Fibroblast of lung (primary cell): Measurements from ENCODE around the gene C1QL2. TPM values are rescaled to one million over a fixed set of nuclear protein-coding genes. Genes with fewer than 3 reads are reported as not detected.

Experiments
- DNase-seq, 2 donors: peaks; one replicate each; pipeline versions ENCODE4 v3.0.0 to v3.0.0-alpha.2; 2010; ENCODE audit warnings: low read depth in 2 of 2
- H2AFZ ChIP-seq: 2 replicates; pipeline ENCODE4 v1.5.1; 2012; ENCODE audit warnings: low read length, control low read depth, inconsistent platforms
- H3K27ac ChIP-seq: 2 replicates; pipeline ENCODE4 v1.5.1; 2011; ENCODE audit warnings: low read length, control low read depth; ENCODE audit not compliant: insufficient read depth
- H3K27me3 ChIP-seq: 2 replicates; pipeline ENCODE4 v1.5.1; 2011; ENCODE audit warnings: mild to moderate bottlenecking, low read length; ENCODE audit not compliant: control insufficient read depth, insufficient read depth
- H3K36me3 ChIP-seq: 2 replicates; pipeline ENCODE4 v1.5.1; 2011; ENCODE audit warnings: low read length; ENCODE audit not compliant: control insufficient read depth, insufficient read depth
- H3K4me1 ChIP-seq: 2 replicates; pipeline ENCODE4 v1.5.1; 2011; ENCODE audit warnings: low read length; ENCODE audit not compliant: control insufficient read depth, insufficient read depth; ENCODE audit errors: extremely low read depth
- H3K4me2 ChIP-seq: 2 replicates; pipeline ENCODE4 v1.5.1; 2011; ENCODE audit warnings: low read length, control low read depth; ENCODE audit not compliant: insufficient read depth; ENCODE audit errors: extremely low read depth
- H3K4me3 ChIP-seq, 4 experiments: fragments of 200-600 bp in 1 of 4; sonication (generic) in 1 of 4; replicated peaks in 1 of 4; 2 replicates each; pipeline ENCODE4 v1.5.1; 2011 to 2016; ENCODE audit warnings: low read length in 4 of 4, low read depth in 3 of 4, mild to moderate bottlenecking in 3 of 4, control low read depth in 2 of 4, inconsistent platforms in 1 of 4, mixed read lengths in 1 of 4; ENCODE audit not compliant: insufficient read depth in 1 of 4; ENCODE audit errors: control extremely low read depth in 1 of 4
- H3K79me2 ChIP-seq: 2 replicates; pipeline ENCODE4 v1.5.1; 2012; ENCODE audit warnings: mild to moderate bottlenecking, low read length, inconsistent platforms; ENCODE audit not compliant: control insufficient read depth, insufficient read depth
- H3K9ac ChIP-seq: 2 replicates; pipeline ENCODE4 v1.5.1; 2011; ENCODE audit warnings: mild to moderate bottlenecking, low read length, control low read depth; ENCODE audit not compliant: insufficient read depth
- H3K9me3 ChIP-seq: 2 replicates; pipeline ENCODE4 v1.5.1; 2012; ENCODE audit warnings: low read depth, low read length; ENCODE audit not compliant: control insufficient read depth, insufficient read depth
- H4K20me1 ChIP-seq: 2 replicates; pipeline ENCODE4 v1.5.1; 2011; ENCODE audit warnings: low read length; ENCODE audit not compliant: control insufficient read depth, insufficient read depth; ENCODE audit errors: extremely low read depth
- EZH2 ChIP-seq: IDR thresholded peaks from 2 replicates; pipeline ENCODE4 v1.5.1; 2012; ENCODE audit warnings: low read length, control low read depth, mild to moderate bottlenecking; ENCODE audit errors: missing control alignments
- polyA plus RNA-seq, 2 donors: library from polyadenylated mRNA; depleted of rRNA in 1 of 2; stranded (reverse) in 1 of 2; unstranded in 1 of 2; fragments of >200 nt; gene quantifications; 2 replicates each; pipeline ENCODE4 v1.2.1, GENCODE V29; 2011 to 2012; ENCODE audit warnings: missing spikeins in 1 of 2
- total RNA-seq: library from RNA; depleted of rRNA; stranded (reverse); fragments of >200 nt; gene quantifications from 2 replicates; pipeline ENCODE4 v1.2.1, GENCODE V29; 2014
- TF ChIP-seq, protein P1 (sequence below), 2 donors: IDR thresholded peaks in 1 of 2; conservative IDR thresholded peaks in 1 of 2; 1 replicate in 1 of 2; 2 replicates in 1 of 2; pipeline ENCODE4 v1.5.1; 2011 to 2012; ENCODE audit warnings: low read length in 2 of 2, control low read depth in 1 of 2, inconsistent platforms in 1 of 2, low read depth in 1 of 2, mild to moderate bottlenecking in 1 of 2

The C1QL2 gene
- total and polyA plus RNA-seq, 2 donors (not counting 1 experiment from before 2014, with no cell fraction given): not detected

DNA sequence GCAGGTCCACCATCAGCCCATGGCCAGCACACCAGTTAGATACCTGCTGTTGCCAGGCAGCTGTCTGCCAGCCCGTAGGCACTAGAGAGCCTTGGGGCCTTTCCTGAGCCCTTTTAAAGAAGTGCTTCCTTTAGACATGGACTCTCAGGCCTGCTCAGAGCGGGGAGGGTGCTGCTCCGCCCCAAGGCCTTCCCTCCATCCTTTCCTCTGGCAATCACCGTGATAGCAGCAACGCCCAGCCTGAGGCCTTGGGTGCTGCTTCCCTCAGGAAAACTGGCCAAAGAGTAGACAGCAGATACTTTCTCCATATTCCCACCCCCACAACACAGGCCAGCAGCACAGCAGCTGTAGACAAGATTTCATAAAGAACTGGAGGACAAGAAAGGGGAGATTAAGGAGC lies 22.3 kb upstream of the C1QL2 start:
- Histone ChIP-seq H3K4me3 (no peak overlapping the region), H3K36me3 (no peaks in the 10 kb centered on the region), H3K27ac (no peak overlapping the region), H3K79me2 (no peaks in the 10 kb centered on the region), H4K20me1 (no peaks in the 10 kb centered on the region), H3K27me3 (no peaks in the 10 kb centered on the region), H3K9me3 (no peaks in the 10 kb centered on the region), H3K4me1 (no peaks in the 10 kb centered on the region), H2AFZ (no peak overlapping the region), H3K9ac (no peak overlapping the region), H3K4me2 (no peak overlapping the region)
- no peak for DNase-seq
- TF ChIP-seq, protein P1, sequence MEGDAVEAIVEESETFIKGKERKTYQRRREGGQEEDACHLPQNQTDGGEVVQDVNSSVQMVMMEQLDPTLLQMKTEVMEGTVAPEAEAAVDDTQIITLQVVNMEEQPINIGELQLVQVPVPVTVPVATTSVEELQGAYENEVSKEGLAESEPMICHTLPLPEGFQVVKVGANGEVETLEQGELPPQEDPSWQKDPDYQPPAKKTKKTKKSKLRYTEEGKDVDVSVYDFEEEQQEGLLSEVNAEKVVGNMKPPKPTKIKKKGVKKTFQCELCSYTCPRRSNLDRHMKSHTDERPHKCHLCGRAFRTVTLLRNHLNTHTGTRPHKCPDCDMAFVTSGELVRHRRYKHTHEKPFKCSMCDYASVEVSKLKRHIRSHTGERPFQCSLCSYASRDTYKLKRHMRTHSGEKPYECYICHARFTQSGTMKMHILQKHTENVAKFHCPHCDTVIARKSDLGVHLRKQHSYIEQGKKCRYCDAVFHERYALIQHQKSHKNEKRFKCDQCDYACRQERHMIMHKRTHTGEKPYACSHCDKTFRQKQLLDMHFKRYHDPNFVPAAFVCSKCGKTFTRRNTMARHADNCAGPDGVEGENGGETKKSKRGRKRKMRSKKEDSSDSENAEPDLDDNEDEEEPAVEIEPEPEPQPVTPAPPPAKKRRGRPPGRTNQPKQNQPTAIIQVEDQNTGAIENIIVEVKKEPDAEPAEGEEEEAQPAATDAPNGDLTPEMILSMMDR (conservative IDR thresholded peaks at IDR 0.05 in 1 of 2, IDR thresholded peaks at IDR 0.05 in 1 of 2; ENCODE audit: low read depth in 1 of 2, low read length in 2 of 2): no peak
- no peak for TF ChIP-seq EZH2

DNA sequence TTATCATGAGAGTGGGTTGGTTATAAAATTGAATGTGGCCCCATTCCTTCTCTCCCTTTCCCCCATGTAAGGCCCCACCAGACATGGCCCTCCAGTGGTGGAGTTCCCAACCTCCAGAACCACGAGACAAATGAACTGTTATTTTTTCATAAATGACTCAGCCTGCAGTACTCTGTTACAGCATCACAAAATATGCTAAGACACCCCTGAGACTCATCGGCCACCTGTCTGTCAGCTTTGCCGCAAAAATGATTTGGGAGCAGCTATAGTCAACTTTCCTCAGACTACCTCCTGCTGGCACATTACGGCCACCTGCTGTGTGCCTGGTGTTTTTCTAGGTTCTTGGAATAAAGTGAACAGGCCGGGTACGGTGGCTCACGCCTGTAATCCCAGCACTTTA lies 21.4 kb upstream of the C1QL2 start:
- H2AFZ ChIP-seq: no peak overlapping the region
- DNase-seq: peak in 1 of 2 donors; percentile 26
- H3K4me2 ChIP-seq: no peak overlapping the region
- no peak overlapping the region for H3K27ac ChIP-seq
- no peak overlapping the region for H3K9ac ChIP-seq
- no peaks in the 10 kb centered on the region for H3K4me1 ChIP-seq
- TF ChIP-seq EZH2: no peak
- TF ChIP-seq, protein P1 (conservative IDR thresholded peaks at IDR 0.05 in 1 of 2, IDR thresholded peaks at IDR 0.05 in 1 of 2; ENCODE audit: low read depth in 1 of 2, low read length in 2 of 2): no peak
- no peaks in the 10 kb centered on the region for H3K79me2 ChIP-seq
- H4K20me1 ChIP-seq: no peaks in the 10 kb centered on the region
- H3K27me3 ChIP-seq: no peaks in the 10 kb centered on the region
- H3K9me3 ChIP-seq: no peaks in the 10 kb centered on the region
- H3K4me3 ChIP-seq: no peak overlapping the region
- no peaks in the 10 kb centered on the region for H3K36me3 ChIP-seq

DNA sequence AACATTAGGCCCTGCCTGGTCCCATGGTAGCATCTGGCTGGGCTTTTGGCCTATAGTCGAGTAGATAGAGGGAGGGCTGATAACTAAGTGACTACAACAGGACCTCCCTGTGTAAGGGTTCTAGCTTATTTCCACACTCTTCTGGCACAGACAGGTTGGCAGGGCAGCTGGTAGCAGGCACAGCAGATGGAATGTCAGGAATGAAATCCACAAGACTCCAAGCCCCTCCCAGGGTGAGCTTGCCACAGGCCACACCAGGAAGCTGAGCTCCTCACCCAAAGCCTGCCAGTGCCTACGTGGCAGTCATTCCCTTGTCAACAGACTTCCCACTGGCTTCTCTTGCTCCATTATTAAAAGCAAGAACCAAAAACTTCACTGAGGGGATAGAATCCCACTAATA lies 20.7 kb upstream of the C1QL2 start:
- Histone ChIP-seq H3K4me2 (no peak overlapping the region), H3K27me3 (no peaks in the 10 kb centered on the region), H3K36me3 (no peaks in the 10 kb centered on the region), H2AFZ (no peak overlapping the region), H3K4me1 (no peaks in the 10 kb centered on the region), H4K20me1 (no peaks in the 10 kb centered on the region), H3K9ac (no peak overlapping the region), H3K79me2 (no peaks in the 10 kb centered on the region), H3K4me3 (no peak overlapping the region), H3K9me3 (no peaks in the 10 kb centered on the region), H3K27ac (no peak overlapping the region)
- peak in 1 of 2 donors; percentile 23 for DNase-seq
- TF ChIP-seq, protein P1 (conservative IDR thresholded peaks at IDR 0.05 in 1 of 2, IDR thresholded peaks at IDR 0.05 in 1 of 2; ENCODE audit: low read depth in 1 of 2, low read length in 2 of 2): no peak
- no peak for TF ChIP-seq EZH2
